ENCODE results near the gene CLTB.

The CLTB gene

GRCh38 chr5:176401281-176402205 lies 14.8 kb downstream of the CLTB start:
- DNase-seq = no peak

DNA sequence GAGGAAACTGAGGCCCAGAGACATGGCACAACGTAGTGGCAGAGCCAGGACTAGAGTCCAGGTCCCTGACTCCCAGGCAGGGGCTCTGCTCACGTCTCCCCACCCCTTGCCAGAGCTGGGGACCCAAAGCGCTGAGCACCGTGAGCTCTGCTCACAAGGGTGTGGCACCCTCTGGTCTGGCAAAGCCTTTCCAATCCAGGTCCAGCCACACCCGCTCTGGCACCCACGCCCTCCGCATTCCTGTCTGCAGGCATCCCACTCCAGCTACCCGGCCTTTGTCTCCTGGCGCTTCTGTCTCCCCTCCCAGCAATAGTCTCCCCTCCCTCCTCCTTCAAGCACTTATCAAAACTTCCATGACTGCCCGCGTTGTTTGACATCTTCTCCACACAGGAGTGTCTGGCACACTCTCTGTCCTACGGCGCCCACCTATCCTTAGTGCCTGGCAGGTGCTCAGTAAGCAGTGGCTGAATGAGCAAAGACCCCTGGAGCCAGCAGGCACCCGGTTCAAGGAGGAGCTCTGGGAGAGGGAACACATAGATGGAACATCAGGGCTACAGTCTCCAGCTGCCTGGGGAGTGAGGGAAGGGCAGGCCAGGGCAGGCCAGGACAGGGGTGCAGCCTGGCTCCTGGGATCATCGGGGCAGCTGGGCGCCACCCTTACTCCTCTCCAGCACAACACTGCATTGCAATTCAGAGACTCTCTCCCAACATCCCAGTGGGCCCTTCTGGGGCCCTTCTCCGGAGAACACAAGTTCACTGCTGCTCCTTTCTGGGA lies 15.8 kb downstream of the CLTB start:
- no peak for DNase-seq

DNA sequence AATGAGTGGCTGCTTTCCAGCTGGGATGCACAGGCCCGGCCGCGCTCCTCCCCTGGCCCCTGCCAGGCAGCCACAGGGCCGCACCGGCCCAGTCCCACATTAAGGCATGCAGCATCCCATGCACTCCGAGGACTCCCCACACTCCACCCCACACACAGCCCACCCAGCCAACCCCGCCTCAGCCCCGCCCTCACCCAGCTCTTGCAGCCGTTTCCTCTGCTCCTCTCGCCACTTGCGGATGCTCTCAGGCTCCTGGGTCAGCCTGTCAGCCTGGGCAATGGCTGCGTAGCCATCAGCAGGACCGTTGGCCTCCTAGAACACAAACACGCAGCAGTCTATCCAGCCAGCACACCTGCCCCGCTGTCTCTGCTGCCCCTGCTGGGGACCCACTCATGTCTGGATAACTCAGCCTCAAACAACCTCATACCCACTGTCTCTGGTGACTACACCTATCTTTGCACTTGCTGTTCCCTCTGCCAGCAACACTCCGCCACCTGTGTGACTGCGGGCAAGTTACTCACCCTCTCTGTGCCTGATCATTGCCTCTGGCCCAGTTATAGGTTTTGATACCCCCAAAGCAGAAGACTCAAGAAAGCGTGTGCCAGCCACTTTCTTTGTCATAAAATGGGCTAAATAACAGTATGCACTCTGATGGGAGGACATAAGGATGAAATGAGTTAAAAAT lies 18.5 kb downstream of the CLTB start:
- DNase-seq = no peak

DNA sequence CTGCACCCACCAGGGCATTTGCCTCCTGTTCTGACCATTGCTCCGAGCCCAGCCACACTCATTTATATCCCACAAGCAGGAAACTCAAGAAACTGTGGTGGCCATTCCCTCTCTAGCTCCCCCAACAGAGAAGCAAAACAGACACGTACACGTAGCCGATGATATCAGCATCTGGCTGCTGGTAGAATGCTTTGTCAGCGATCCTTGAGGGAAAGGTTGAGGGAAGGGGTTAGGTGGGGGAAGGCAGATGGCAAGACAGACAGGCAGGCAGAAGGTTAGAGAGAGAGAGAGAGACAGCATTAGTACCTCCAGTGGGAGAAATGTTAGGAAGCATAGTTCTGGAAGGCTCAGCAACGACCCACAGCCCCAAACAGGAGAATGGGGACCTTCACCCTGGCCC lies 20.0 kb downstream of the CLTB start:
- no peak for DNase-seq

DNA sequence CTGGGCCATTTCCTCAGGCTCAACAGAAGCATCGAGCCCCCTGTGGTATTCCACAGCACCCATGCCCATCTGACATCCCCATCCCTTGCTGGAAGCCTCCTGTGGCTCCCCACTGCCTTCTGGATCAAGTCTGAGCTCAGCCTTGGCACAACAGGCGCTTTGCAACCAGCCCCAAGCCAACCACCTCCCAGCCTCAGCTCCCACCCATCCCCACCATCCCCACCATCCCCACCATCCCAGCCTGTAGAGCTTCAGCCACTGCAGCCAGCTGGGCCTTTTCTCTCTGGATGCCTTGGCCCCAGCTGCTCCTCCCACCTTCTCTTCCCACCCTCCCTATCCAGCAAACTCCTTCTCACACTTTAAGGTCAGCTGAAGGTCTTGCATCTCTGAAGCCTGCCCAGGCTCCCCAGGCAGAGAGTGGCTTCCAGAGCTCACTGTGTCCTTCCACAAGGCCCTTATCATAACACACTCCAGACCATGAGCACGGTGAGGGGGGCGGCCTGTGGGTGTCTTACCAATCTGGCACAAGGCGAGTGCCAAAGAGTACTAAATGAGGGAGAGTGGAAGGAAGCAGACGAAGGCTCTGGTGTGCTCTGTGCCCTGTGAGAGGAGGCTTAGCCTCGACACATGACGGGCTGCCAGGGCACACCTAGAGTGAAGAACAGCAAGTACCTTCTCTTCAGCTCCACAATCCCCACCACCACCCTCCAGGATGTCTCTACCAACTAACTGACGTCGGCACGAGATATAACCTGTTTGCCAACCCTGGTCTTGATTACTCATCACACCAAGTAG lies 21.3 kb downstream of the CLTB start:
- DNase-seq = no peak

GRCh38 chr5:176394096-176394495 lies 22.2 kb downstream of the CLTB start:
- no peak for DNase-seq

- DNase-seq = no peak
These were observed 23.8 kb downstream of the CLTB start for GRCh38 chr5:176392526-176392925.

DNA sequence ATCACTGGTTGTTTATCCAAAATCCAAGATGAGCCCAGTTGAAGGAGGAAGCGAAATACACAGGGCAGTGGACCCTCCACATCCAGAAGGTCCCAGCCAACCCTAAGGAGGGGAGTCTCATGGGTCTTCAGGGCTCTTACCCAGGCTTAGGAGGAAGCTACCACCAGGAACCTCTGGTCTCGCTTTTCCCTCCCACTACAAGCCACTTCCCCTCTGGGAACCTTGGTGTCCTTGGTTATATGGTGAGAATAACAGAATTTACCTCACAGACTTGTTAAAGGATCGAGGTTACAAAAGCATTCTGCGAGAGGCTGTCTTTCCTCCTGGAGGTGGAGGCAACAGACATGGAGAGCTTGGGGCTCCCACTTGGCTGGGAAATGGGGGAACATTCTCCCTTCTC lies 24.3 kb downstream of the CLTB start:
- no peak for DNase-seq

GRCh38 chr5:176391479-176391878 lies 24.9 kb downstream of the CLTB start:
- DNase-seq = no peak

GRCh38 chr5:176389135-176390123 lies 26.9 kb downstream of the CLTB start:
- DNase-seq = peak; percentile 84

DNA sequence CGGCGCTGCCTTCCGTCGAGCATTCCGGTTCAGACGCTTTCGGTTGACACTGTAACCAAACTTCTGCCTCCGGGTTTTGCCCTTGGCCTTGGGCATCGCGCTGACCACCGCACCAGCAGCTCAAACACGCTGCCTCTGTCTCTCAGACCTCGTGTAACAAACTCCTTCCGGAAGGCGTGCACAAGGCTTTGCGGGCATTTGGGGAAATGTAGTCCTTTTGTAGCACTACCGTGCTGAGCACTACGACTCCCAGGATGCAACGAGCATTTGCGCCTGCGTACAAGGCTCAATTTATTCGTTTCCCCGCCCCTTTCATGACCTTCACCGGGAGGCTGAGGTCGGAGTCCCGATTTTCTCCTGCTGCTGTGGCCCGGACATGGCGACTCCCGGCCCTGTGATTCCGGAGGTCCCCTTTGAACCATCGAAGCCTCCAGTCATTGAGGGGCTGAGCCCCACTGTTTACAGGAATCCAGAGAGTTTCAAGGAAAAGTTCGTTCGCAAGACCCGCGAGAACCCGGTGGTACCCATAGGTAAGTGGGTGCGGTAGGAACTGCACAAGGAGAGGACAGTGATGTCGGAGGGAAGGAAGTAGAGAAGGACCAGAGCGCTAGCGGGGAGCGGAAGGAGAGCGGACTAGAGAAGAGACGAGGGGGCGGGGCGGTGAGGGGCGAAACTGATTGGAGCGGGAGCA lies 27.8 kb downstream of the CLTB start, which contains the start of the genes HIGD2A and NOP16:
TSS of gene HIGD2A (plus strand) at position 308 of the 691 bp plus-strand sequence. CDS start at position 377, 69 bp downstream.
TSS of gene NOP16 (minus strand) at position 155 of the 691 bp plus-strand sequence. CDS start at position 96, 59 bp downstream.
- peak; percentile 98 for DNase-seq

DNA sequence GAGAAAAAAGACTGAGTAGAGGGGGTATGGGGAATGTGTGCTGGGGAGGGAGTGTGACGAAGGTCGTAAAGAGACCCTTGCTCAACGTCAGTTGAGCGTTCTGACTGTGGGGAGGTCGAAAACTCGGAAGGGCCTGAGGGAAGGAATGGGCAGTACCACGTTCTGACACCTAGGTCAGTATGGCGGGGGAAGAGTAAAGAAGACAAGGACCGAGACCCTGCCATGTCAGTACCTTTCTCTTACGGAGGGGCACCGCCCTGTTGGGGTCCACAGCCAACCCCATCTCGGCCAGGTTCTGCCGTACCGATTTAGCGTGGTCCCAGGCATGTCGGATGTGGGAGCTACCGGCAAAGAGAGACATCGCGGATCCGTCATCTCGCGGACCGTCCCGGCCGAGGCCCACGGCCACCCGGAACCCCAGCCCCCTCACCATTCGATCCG lies 28.3 kb downstream of the CLTB start:
- no peak for DNase-seq

GRCh38 chr5:176387384-176387925 lies 28.9 kb downstream of the CLTB start:
- no peak for DNase-seq

DNA sequence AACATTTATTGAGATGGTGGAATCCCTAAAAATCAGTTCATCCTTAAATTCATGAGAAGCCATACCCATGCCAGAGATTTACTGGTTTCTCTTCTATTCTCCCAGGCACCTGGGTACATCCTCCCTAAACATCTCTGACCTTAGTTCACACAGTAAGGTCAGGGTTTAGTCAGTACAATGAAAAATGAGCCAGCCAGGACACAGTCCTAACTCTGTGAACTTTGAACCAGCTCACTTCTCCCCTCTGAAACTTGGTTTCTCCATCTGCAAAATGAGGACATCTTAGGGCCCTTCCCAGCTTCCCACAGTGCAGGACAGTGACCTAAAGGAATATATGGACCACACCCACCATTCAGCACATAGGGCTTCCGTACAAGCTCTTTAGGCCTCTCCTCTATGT lies 29.8 kb downstream of the CLTB start:
- no peak for DNase-seq

DNA sequence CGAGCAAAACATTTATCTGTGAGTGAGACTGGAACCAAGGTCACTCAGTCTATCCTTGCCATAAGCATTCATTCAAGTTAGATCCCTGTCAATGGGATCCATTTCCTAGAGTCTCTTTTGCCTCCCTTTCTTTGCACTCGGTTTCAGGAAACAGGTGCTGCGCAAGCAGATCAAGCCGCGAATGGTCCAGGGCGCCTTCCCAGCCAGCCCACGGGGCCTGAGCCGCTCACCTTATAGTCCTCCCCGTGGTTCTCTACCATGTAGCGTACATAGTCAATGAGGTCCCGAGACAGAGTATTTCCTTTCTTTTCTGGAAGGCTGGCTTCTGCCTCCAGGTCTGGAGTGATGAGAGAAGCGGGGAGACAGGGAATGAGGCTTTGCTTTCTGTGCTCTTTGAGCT lies 31.3 kb downstream of the CLTB start:
- no peak for DNase-seq

DNA sequence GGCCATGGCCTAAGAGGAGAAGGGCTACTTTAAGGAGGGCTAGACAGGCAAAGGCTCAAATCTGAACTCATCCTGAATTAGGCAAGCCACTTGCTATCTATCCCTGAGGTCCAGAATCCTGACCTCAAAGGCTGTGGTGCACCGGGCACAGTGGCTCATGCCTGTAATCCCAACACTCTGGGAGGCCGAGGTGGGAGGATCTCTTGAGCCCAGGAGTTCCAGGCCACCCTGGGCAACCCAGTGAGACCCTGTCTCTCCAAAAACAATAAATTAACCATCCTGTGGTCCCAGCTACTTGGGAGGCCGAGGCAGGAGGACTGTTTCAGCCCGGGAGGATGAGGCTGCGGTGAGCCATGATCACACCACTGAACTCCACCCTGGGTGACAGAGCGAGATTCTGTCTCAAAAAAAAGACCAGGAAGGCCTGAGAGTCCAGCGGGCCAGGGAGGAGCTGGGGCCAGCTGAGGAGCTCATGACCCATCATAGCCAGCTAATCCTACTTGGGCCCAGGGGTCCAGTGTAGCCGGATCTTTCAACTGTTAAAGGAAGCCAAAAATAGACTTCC lies 31.9 kb downstream of the CLTB start:
- no peak for DNase-seq

DNA sequence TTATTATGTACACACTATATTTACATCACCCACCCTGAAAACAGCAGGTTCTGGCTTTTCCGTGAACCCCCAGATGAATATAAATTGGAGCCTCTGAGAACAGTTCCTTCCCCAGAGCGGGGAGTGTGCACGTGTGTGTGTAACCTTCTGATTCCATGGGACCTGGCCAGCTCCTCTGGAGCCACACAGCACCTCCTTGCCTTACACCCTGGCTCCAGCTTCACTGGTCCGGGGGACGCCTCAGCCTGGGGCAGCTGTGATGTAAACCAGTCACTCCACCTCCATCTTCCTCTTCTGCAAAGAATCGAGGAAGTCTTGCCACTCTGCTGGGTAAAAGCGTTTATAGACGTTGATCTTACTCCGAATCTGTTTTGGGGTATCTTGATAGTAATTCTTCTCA lies 32.4 kb downstream of the CLTB start:
- DNase-seq = no peak

DNA sequence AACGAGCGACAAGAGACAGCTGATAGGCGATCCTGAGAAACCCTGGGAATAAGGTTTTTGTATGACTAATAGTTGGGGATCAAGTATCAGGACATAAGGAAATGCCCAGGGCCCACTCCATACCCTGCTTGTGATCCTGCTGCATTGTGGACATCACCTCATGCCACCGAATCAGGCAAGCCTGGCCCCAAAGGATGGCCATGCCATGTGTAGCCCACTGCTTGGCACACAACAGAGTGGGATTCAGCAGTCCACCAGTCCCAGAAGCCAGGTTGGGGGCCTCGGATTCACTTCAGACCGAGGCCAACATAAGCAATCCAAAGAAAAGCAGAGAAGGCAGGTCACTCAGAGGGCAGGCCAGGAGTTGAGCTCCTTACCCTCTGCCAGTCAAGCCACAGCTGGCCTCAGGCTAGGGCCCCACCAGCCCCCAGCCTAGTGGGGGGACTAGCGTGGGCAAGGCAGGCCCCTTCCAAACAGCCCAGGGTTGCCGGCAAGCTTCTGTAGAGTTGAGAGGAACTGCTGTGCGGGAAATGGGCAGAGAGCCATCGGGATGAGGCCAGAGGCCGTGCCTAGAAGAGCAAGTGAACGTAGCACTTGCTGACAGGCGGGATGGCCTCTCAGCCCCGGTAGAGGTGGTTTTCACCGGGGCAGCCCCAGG lies 33.0 kb downstream of the CLTB start:
- DNase-seq = no peak

DNA sequence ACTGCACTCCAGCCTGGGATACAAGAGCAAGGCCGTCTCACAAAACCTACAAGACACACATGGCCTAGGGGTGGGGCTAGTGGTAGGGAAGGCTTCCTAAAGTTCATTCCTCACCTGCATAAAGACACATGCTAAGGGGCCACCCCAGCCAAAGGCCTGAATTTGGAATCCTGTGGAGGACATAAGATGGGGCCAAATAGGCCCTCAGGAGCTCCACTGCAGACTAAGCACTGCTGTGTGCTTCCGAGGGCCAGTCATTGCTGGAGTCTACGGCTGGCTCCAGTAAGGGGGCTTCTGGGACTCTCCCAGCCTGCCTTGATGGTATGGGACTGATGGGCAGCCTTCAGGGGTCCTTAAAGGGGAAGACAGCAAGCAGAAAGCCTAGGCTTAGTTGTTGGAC lies 33.6 kb downstream of the CLTB start:
- DNase-seq = no peak
